ENCODE results near the gene FERD3L.
"Not testable (repeated sequence)": the region's sequence is repeated elsewhere in the genome, so short reads cannot be mapped to it uniquely, and the experiment has no call there.

The FERD3L gene

GRCh38 chr7:19144661-19145433 is at the start of gene FERD3L:
TSS of gene FERD3L (minus strand) at chr7:19145421. CDS start at chr7:19145362, 59 bp downstream.
- DNase-seq, result no peak

- not testable (repeated sequence) for DNase-seq
Measured at GRCh38 chr7:19194417-19194816, 49.2 kb upstream of the FERD3L start.

GRCh38 chr7:19181634-19182033 is 36.4 kb upstream of the FERD3L start:
- DNase-seq, result no peak

DNA sequence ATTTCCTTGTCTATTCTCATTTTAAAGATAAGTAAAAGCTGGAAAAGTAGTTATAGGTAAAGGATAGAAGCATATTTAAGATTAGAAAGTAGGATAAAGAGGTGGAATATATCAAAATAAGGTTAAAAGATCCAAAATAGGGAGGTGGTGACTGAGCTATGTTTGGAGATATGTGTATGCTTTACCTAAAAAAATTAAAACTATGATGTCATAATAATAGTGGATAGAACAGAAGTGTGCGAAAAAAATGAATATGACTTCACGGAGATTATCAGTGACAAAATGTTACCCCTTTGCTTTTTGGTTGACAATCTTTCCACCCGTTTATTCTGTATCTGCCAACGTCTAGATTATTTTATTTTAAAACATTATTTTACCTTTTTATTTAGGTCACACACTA is 33.4 kb upstream of the FERD3L start:
- DNase-seq, result no peak

DNA sequence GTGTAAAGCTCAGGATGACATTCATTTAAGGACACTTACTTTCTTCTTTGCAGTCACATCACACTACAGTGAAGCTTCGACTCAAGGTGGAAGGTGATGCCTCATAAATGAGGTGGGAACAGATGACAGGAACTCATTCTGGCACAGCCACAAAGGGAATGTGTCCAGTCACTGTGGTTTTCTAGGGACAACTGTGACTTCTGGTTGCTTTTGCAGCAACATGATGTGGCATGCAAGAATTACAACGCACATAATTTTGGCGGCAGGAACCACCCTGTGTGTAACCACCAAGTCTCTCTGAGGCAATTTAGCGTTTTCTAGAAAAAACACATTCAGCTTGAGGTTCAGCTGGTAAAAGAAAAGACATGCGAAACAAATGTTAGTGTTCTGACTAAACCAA is 32.0 kb upstream of the FERD3L start:
- DNase-seq, result no peak

DNA sequence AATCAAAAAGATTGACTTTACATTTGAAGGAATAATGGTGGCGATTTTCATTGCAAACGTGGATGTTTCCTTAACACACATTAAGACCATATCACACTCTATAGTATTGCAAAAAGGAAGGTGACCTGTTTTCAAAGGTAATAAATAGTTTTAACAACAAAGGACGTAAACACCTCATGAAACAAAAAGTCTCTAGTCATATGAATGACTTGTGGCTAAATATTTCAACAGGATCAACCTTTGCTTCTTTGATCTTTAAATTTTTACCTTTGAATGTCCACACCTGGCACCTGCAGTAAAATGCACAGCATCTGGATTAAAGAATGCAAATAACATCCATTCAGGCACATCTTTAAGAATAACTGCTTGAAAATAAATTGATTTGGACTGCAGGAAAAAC is 30.0 kb upstream of the FERD3L start:
- no peak for DNase-seq

GRCh38 chr7:19161671-19162070 is 16.4 kb upstream of the FERD3L start:
- no peak for DNase-seq

DNA sequence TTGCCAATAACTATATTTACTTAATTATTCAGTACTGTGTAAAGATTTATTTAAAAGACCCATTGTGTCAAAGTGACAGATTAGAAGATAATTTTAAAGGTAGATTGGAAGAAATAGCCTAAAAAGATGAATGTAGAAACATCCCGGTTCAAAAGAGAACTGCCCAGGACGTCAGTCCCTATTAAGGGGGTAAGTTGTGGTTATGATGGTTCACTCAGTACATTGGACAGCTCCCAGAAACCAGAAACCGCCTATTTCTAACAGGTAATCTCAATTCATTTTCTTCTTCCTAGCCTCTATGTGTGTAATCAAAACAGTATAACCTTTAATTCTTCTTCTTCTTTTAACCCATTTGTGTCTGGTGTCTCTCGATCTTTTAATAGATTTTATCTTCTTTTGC is 1.5 kb upstream of the FERD3L start:
- no peak for DNase-seq

DNA sequence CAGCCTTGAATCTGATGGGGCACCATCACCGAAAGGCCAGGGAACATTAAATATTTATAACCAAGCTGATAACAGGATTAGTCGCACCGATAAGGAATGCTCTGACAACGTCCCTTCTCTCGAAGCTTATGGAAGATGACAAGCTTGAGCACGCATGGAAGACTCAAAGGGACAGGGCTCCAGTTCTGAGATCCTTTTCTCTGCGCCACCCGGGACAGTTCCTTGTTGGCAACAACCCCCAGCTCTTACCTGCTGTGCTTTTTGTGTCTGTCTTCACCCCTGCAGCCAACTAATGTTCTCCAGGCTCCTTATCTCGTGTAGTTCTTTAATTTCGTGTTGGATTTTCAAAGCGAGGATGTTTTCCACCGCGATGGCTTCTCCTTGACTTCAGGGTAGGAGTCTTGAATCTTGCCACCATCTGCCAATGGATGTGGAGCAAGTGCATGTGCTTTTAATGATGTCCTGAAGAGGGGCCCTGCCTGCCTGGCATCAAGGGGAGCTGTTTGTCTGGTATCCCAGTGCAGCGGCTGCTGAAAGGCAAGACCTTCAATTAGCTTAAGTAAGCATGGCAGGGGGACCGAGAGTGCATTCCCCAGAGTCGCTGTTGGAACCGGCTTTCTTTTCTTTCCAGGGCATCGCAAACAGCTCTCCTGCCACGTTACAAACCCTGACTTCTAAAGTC is 354 bp upstream of the FERD3L start:
- peak; percentile 71 for DNase-seq

GRCh38 chr7:19143881-19144574 is 1.2 kb downstream of the FERD3L start:
- no peak for DNase-seq

DNA sequence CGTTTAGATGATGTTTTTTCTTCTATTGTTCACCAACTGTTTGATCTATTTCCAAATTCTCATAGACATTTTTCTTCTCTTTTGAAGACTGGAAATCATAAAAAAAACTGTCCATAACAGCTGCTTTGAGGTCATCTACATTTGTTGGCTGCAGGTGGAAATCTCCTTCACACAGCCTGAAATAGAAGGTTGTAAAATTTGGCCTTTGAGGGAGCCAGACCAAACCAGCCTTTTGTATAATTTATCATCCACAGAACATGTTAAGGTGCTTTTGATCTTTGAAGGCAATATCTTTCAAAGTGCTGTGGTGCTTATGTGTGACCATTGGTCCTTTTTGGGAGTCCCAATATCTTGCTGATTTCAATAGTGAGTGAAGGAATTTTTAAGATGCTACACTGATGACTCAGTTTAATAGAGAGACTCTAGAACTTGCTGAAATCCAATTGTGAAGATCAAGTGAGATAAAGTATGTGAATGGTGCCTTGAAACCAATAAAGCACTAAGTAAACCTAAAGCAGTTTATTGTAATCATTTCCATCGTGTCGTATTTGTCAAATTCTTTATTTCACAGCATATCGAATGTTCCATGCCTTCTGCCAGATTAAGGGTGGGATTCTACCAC is 5.4 kb downstream of the FERD3L start:
- DNase-seq, result no peak

DNA sequence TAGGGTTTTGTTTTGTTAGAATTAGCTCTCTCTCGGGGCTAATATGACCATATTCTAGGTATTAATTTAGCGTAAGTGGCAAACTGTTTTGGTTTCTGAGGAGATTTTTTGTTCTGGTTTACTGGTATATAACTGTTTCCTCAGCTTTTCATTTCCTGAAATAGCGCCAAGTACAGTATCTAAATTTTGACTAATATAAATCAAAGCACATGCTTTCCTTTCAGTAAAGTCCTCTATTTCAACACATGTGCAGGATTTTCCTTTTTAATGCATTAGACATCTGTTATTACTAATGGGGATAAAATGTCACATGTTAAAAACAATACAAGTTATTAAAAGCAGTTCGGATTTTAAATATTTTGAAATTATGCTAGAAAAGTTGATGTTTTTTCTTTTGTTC is 11.3 kb downstream of the FERD3L start:
- DNase-seq, result no peak

- no peak for DNase-seq
Measured at GRCh38 chr7:19133390-19133789, 11.8 kb downstream of the FERD3L start.

DNA sequence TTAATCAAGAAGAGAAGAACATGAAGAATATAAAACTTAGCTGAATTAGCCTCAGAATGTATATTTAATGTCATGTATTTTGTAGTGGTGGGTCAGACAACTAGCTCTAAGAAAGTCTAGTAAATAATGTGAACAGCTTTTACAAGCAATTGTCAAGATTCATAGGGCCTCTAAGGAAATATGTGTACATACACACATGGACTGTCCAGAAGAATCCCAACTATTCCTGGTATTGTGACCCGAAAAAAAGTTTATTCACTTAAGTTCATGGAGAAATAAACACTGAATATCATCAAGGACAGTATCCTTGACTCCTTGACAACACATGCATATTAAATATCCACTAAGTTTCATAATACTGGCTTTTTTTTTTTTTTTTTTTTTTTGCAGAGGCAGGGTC is 16.4 kb downstream of the FERD3L start:
- DNase-seq, result no peak

GRCh38 chr7:19121977-19122588 is 23.1 kb downstream of the FERD3L start:
- DNase-seq, result peak; percentile 46

DNA sequence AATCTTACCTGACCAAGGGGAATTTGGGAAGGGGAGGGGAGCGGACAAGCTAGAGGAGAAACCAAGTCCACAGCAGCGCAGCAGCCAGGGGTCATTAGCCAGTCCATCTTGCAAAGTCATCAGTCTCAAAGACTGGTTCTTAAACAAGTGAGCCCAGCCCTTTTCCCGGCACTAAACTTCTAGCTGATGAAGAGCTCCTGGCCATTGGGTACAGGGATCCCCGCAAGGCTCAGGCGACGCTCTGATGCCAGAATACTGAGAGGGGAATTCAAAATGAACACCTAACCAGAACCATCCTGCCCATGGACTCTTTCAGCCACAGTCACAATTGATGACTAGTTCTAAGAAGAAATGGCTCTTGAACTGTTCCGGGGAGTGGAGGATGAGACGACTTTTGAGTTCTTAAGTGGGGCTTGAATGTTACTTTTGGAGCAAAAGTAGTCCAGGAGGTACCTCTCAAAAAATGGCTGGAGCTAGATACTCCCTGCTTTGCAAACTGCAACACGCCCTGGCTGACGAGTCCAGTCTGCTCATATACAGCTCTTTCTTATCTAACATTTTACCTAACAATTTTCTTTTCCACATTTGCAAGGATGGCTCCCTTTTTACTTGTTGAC is 25.2 kb downstream of the FERD3L start:
- DNase-seq, result no peak

DNA sequence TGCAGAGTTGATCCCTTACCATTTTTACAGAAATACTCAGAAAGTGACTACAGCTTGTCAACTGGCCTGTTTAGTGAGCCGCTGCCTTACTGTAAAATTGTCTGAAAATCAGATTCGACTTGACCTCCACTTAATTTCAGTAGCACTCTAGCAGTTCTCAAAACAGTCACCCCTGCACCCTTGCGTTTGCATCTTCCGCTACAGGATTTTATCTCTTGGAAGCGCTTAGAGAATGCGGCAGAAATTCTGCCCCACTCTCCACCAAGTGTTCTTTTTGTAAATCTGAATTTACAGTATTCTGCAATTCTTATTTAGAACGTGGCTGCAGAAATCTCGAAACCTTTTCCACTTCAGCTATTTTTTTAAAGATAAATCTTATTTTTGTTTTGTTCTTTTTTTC is 25.8 kb downstream of the FERD3L start:
- DNase-seq, result no peak

DNA sequence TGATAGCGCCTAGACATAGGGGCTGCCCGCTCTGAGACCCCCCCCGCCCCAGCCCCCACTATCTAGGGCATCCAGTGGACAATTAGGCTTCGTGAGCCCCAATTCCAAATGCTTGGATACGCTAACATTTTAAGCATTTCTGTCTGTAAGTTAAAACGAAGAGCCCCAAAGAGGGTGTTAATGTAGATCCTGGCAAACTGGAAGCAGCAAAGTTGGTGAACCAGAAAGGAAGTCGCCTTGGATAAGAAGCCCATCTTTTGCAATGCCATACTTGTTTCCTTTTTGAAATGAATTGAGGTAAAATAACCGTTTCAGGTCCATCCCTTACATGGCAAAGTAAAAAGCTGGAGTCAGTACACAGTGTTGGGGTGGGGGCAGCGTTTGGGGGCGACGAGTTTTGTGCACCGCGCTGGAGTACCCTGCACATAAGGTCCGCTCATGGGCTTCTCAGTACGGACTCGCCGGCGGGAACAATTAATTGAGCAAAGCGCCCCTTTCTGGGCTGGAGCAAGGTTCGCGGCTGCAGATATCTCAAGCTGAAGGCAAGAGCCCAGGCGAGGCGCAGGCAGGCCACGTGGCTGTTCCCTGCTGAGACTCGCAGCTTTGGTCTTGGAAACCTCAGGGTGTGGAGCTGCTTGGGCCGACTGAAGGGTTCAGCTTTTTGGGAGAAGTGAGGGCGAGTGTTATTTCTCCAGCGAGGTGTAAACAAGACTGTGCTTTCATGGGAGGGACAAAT is 26.4 kb downstream of the FERD3L start:
- DNase-seq, result no peak

- peak; percentile 30 for DNase-seq
Measured at GRCh38 chr7:19117870-19118608, 27.2 kb downstream of the FERD3L start.

DNA sequence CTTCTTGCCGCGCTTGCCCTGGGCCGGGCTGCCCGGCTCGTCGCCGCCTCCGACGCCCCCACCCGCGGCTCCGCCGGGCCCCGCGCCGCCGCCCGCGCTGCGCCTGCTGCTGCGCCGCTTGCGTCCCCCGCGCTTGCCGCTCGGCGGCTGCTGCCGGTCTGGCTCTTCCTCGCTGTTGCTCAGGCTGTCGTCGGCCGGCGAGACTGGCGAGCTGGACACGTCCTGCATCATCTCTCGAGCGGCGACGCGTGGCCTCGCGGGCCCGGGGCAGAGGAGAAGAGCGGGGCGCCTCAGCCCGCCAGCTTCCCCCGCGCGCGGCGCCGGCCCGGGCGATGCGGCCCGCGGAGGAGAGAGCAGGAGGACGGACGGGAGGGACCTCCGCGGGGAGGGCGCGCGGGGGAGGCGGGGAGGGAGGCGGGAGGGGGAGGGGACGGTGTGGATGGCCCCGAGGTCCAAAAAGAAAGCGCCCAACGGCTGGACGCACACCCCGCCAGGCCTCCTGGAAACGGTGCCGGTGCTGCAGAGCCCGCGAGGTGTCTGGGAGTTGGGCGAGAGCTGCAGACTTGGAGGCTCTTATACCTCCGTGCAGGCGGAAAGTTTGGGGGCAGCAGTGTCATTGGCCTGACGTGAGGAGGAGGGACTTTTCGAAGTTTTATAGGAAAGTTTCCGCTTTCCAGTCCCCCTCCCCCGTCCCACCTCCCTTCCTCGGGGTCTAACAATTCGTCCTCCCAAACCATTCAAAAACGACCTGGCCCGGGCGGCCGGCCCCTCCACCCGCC is 27.9 kb downstream of the FERD3L start, which contains the start of gene TWIST1:
TSS of gene TWIST1 (minus strand) at position 546 of the 779 bp plus-strand sequence. CDS start at position 231, 315 bp downstream.
- DNase-seq, result peak; percentile 70

Data from NCI-H345 (cell line).